Measurements from ENCODE around the gene CALML6. TPM values are rescaled to one million over a fixed set of nuclear protein-coding genes. Genes with fewer than 3 reads are reported as not detected.

CALML6 gene
- total and polyA plus RNA-seq, 10 of the 15 experiments (the other 5 are each of a cell fraction or from before 2014, with no cell fraction given) = 0.07 to 1.3 (median 0.21) TPM; not detected in 5

- in situ Hi-C loops (cut with MboI) (no loop called here), intact Hi-C loops (cut with micrococcal nuclease; ENCODE audit: unreplicated experiment) (no loop called here)
- peaks cover 20 to 22% of the 10 kb centered on the region in 2 experiments; a peak in 3 of 4 replicates for H3K36me3 ChIP-seq (ENCODE audit: control insufficient read depth in 2 of 2, insufficient read depth in 2 of 2, low read length in 1 of 2)
- TF ChIP-seq CHD4 (IDR thresholded peaks at IDR 0.05) (no peak), HDGF (IDR thresholded peaks at IDR 0.05) (no peak), POU2F2 (IDR thresholded peaks at IDR 0.05; ENCODE audit: borderline replicate concordance, low read depth, low read length) (no peak), RELA (IDR thresholded peaks at IDR 0.05; ENCODE audit: borderline replicate concordance, partially characterized antibody) (no peak), POLR2A (IDR thresholded peaks at IDR 0.05; ENCODE audit: low read depth, low read length) (peak; percentile 45; the same call in 1 of the 2 replicates), POLR2AphosphoS5 (IDR thresholded peaks at IDR 0.05; ENCODE audit: low read length) (peak; percentile 73)
- no peak overlapping the region for H2AFZ ChIP-seq (ENCODE audit: control insufficient read depth, low read depth, low read length)
- no peak for DNase-seq (ENCODE audit: low read depth, low spot score)
- H3K79me2 ChIP-seq (ENCODE audit: control insufficient read depth, insufficient read depth, low read length) = peaks cover 84% of the 10 kb centered on the region
- no peak for ATAC-seq
- 49% methylated on average over 13 of the region's 13 CpGs for WGBS (ENCODE audit: insufficient coverage, insufficient replicate concordance, low lambda C conversion rate, missing lambda C conversion rate)
- RAD21 ChIA-PET (ENCODE audit: unreplicated experiment) = no interaction called here
- H3K27me3 ChIP-seq (replicated peaks in 1 of 2; ENCODE audit: control insufficient read depth in 2 of 2, insufficient read depth in 2 of 2, low read length in 1 of 2) = no peaks in the 10 kb centered on the region
- CTCF ChIA-PET = interaction anchor here (1.2 to 1.5 kb wide), 2 partner anchors 25 to 26 kb away, joined by 4 to 6 read pairs; no protein-coding TSS in a partner anchor
- H3K4me3 ChIP-seq = no peak overlapping the region
- no peak overlapping the region for H3K27ac ChIP-seq (ENCODE audit: control insufficient read depth, insufficient read depth)
- POLR2A ChIA-PET = no interaction called here
- no peak overlapping the region for H3K9ac ChIP-seq (ENCODE audit: control insufficient read depth, insufficient read depth, low read length)
- H3K4me1 ChIP-seq (ENCODE audit: control insufficient read depth, insufficient read depth, low read length) = no peaks in the 10 kb centered on the region
- SMC1A ChIA-PET (ENCODE audit: uncharacterized antibody, unreplicated experiment) = interaction anchor here (1.7 to 1.9 kb wide), 2 partner anchors 11 to 53 kb away, joined by 4 to 6 read pairs; no protein-coding TSS in a partner anchor
- TSS peak; percentile 37 for BruUV-seq (replicated peaks)
- FAIRE-seq = no peak
- no peak overlapping the region for H3K4me2 ChIP-seq (ENCODE audit: control insufficient read depth, insufficient read depth)
- peaks cover 36% of the 10 kb centered on the region for H4K20me1 ChIP-seq (ENCODE audit: control insufficient read depth, insufficient read depth)
- H3K9me3 ChIP-seq (replicated peaks; ENCODE audit: control insufficient read depth, insufficient read depth, low read length) = no peaks in the 10 kb centered on the region
These were observed 34.3 kb upstream of the CALML6 start for GRCh38 chr1:1880617-1881312.

DNA sequence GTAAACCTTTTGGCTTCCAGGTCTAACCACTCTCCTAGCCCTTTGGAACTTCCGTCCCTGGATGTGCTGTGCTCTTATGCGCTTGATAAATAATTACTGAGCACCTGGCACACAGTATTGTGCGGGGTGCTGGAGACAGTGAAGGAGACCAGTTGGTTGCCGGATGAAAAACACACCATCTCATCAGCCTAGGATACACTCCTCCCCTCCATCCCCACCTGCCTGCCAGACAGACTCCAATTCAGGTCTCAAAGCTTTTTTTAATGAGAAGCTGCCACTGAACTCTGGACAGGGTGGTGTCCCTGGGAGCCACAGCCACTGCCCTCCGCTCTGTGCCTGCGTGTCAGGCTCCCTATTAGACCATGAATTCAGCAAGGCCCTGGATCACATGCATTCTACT, 33.3 kb upstream of the CALML6 start:
- ChIA-PET CTCF (interaction anchor here (1.0 to 1.9 kb wide), 4 partner anchors 12 to 33 kb away, joined by 3 to 7 read pairs (median 4); no protein-coding TSS in a partner anchor), POLR2A (interaction anchor here (0.5 to 0.7 kb wide), 3 partner anchors 14 to 1782 kb away, joined by 3 to 5 read pairs (median 4); no protein-coding TSS in a partner anchor), SMC1A (ENCODE audit: uncharacterized antibody, unreplicated experiment) (interaction anchor here (1.8 to 1.9 kb wide), 2 partner anchors 12 to 24 kb away, joined by 6 read pairs; no protein-coding TSS in a partner anchor), RAD21 (ENCODE audit: unreplicated experiment) (interaction anchor here (1.6 kb wide), 1 partner anchor 54 kb away, joined by 5 read pairs; no protein-coding TSS in a partner anchor)
- peaks cover 12 to 18% of the 10 kb centered on the region in 2 experiments; a peak in 3 of 4 replicates for H3K36me3 ChIP-seq (ENCODE audit: control insufficient read depth in 2 of 2, insufficient read depth in 2 of 2, low read length in 1 of 2)
- in situ Hi-C loops (cut with MboI) = no loop called here
- no TSS peak for BruUV-seq (replicated peaks)
- no peak overlapping the region for H3K4me3 ChIP-seq
- peaks cover 30% of the 10 kb centered on the region for H4K20me1 ChIP-seq (ENCODE audit: control insufficient read depth, insufficient read depth)
- DNase-seq (ENCODE audit: low read depth, low spot score) = no peak
- peaks cover 83% of the 10 kb centered on the region for H3K79me2 ChIP-seq (ENCODE audit: control insufficient read depth, insufficient read depth, low read length)
- 95% methylated on average over 6 of the region's 6 CpGs for WGBS (ENCODE audit: insufficient coverage, insufficient replicate concordance, low lambda C conversion rate, missing lambda C conversion rate)
- H3K27me3 ChIP-seq (replicated peaks in 1 of 2; ENCODE audit: control insufficient read depth in 2 of 2, insufficient read depth in 2 of 2, low read length in 1 of 2) = no peaks in the 10 kb centered on the region
- no peak; the same call in 2 of the 3 replicates for ATAC-seq
- intact Hi-C loops (cut with micrococcal nuclease; ENCODE audit: unreplicated experiment) = no loop called here
- H3K9ac ChIP-seq (ENCODE audit: control insufficient read depth, insufficient read depth, low read length) = no peak overlapping the region
- H3K4me2 ChIP-seq (ENCODE audit: control insufficient read depth, insufficient read depth) = no peak overlapping the region
- no peaks in the 10 kb centered on the region for H3K9me3 ChIP-seq (replicated peaks; ENCODE audit: control insufficient read depth, insufficient read depth, low read length)
- H3K4me1 ChIP-seq (ENCODE audit: control insufficient read depth, insufficient read depth, low read length) = no peaks in the 10 kb centered on the region
- no peak for FAIRE-seq
- no peak overlapping the region for H2AFZ ChIP-seq (ENCODE audit: control insufficient read depth, low read depth, low read length)
- H3K27ac ChIP-seq (ENCODE audit: control insufficient read depth, insufficient read depth) = no peak overlapping the region
- TF ChIP-seq GABPA (IDR thresholded peaks at IDR 0.05; ENCODE audit: low read depth) = no peak
- TF ChIP-seq ZBED1 (IDR thresholded peaks at IDR 0.05; ENCODE audit: borderline replicate concordance) = no peak
- TF ChIP-seq, protein P1, sequence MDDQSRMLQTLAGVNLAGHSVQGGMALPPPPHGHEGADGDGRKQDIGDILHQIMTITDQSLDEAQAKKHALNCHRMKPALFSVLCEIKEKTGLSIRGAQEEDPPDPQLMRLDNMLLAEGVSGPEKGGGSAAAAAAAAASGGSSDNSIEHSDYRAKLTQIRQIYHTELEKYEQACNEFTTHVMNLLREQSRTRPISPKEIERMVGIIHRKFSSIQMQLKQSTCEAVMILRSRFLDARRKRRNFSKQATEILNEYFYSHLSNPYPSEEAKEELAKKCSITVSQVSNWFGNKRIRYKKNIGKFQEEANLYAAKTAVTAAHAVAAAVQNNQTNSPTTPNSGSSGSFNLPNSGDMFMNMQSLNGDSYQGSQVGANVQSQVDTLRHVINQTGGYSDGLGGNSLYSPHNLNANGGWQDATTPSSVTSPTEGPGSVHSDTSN (IDR thresholded peaks at IDR 0.05; ENCODE audit: insufficient replicate concordance, low read depth, low read length) = no peak
- TF ChIP-seq CUX1 (IDR thresholded peaks at IDR 0.05; ENCODE audit: insufficient replicate concordance, low read depth, low read length) = no peak

Measured in GM12878 (cell line).